ENCODE measurements around the gene SPTBN1.

The SPTBN1 gene

DNA sequence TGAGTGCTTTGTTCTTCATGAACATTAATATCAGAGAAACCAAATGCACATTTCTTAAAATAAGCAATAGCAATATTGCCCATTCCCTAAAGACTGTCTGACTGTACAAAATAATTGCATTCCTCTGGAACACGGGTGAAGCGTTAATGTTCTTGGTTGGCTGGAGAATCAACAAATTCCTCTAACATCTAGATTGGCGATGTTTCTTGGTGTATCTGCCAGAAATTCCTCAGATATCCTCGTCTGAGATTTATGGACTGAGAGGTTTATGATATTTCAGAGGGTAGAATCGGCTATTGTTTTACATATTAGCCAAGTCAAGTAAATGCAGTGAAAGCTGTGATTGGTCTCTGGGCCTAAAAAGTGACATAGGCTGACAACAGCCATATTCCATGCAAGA, 27.1 kb upstream of the SPTBN1 start:
- Histone ChIP-seq H3K27me3 (replicated peaks) (no peaks in the 10 kb centered on the region), H3K27ac (no peak overlapping the region), H3K4me3 (ENCODE audit: low read depth, low read length) (no peak overlapping the region), H3K36me3 (replicated peaks) (no peaks in the 10 kb centered on the region)
- in situ Hi-C loops (cut with HindIII; ENCODE audit: low pct_ligation_motif_present, low sequenced_read_pairs): no loop called here
- TF ChIP-seq, protein P1, sequence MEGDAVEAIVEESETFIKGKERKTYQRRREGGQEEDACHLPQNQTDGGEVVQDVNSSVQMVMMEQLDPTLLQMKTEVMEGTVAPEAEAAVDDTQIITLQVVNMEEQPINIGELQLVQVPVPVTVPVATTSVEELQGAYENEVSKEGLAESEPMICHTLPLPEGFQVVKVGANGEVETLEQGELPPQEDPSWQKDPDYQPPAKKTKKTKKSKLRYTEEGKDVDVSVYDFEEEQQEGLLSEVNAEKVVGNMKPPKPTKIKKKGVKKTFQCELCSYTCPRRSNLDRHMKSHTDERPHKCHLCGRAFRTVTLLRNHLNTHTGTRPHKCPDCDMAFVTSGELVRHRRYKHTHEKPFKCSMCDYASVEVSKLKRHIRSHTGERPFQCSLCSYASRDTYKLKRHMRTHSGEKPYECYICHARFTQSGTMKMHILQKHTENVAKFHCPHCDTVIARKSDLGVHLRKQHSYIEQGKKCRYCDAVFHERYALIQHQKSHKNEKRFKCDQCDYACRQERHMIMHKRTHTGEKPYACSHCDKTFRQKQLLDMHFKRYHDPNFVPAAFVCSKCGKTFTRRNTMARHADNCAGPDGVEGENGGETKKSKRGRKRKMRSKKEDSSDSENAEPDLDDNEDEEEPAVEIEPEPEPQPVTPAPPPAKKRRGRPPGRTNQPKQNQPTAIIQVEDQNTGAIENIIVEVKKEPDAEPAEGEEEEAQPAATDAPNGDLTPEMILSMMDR (IDR thresholded peaks at IDR 0.05; ENCODE audit: low read depth, low read length, missing control alignments): no peak
- DNase-seq: no peak

- Histone ChIP-seq H3K27ac (no peak overlapping the region), H3K36me3 (replicated peaks) (no peaks in the 10 kb centered on the region), H3K27me3 (replicated peaks) (no peaks in the 10 kb centered on the region), H3K4me3 (ENCODE audit: low read depth, low read length) (no peak overlapping the region)
- TF ChIP-seq, protein P1 (IDR thresholded peaks at IDR 0.05; ENCODE audit: low read depth, low read length, missing control alignments): no peak
- DNase-seq: no peak
- in situ Hi-C loops (cut with HindIII; ENCODE audit: low pct_ligation_motif_present, low sequenced_read_pairs): no loop called here
Observed at GRCh38 chr2:54429811-54430551, 26.1 kb upstream of the SPTBN1 start.

GRCh38 chr2:54430649-54431048, 25.5 kb upstream of the SPTBN1 start:
- TF ChIP-seq, protein P1 (IDR thresholded peaks at IDR 0.05; ENCODE audit: low read depth, low read length, missing control alignments): no peak
- H3K27ac ChIP-seq: no peak overlapping the region
- no peaks in the 10 kb centered on the region for H3K27me3 ChIP-seq (replicated peaks)
- DNase-seq: no peak
- no peak overlapping the region for H3K4me3 ChIP-seq (ENCODE audit: low read depth, low read length)
- in situ Hi-C loops (cut with HindIII; ENCODE audit: low pct_ligation_motif_present, low sequenced_read_pairs): no loop called here
- H3K36me3 ChIP-seq (replicated peaks): no peaks in the 10 kb centered on the region

GRCh38 chr2:54432251-54433015, 23.7 kb upstream of the SPTBN1 start:
- Histone ChIP-seq H3K27me3 (replicated peaks) (no peaks in the 10 kb centered on the region), H3K4me3 (ENCODE audit: low read depth, low read length) (no peak overlapping the region), H3K36me3 (replicated peaks) (no peaks in the 10 kb centered on the region), H3K27ac (no peak overlapping the region)
- in situ Hi-C loops (cut with HindIII; ENCODE audit: low pct_ligation_motif_present, low sequenced_read_pairs): no loop called here
- TF ChIP-seq, protein P1 (IDR thresholded peaks at IDR 0.05; ENCODE audit: low read depth, low read length, missing control alignments): no peak
- no peak for DNase-seq

DNA sequence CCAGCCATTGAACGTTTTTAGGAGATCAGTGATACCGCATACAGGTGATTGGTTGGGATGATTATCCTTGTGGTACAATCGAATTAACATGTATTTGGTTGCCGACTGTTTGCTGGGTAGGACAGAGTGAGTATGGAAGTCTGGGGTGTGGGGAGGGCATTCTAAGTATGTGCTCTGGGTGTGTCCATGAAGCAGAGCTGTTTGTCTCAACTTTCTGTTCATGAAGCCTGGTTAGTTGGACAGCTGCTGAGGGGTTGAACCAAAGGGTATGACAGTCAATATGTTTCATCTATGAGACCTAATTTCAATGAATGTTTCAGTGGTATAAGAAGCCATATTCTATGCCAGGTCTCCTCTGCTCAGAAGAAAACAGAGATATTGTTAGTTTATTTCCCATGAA, 21.9 kb upstream of the SPTBN1 start:
- no peak for DNase-seq
- no peak overlapping the region for H3K4me3 ChIP-seq (ENCODE audit: low read depth, low read length)
- TF ChIP-seq, protein P1 (IDR thresholded peaks at IDR 0.05; ENCODE audit: low read depth, low read length, missing control alignments): no peak
- no peaks in the 10 kb centered on the region for H3K36me3 ChIP-seq (replicated peaks)
- no peaks in the 10 kb centered on the region for H3K27me3 ChIP-seq (replicated peaks)
- in situ Hi-C loops (cut with HindIII; ENCODE audit: low pct_ligation_motif_present, low sequenced_read_pairs): no loop called here
- H3K27ac ChIP-seq: no peak overlapping the region
